Stimulated activated CD8-positive, alpha-beta memory T cell treated with anti-CD3 and anti-CD28 coated beads, Interleukin-4, amount 100 ng/mL, for 24 hours (primary cell): Measurements from ENCODE around the gene NSF.
"Not testable (repeated sequence)": the region's sequence is repeated elsewhere in the genome, so short reads cannot be mapped to it uniquely, and the experiment has no call there.

Experiments used
- DNase-seq: peaks from one replicate; pipeline ENCODE4 v3.0.0-alpha.2; 2020; ENCODE audit warnings: low read depth

The NSF gene

GRCh38 chr17:46628753-46629436 is 38.4 kb downstream of the NSF start:
- DNase-seq: not testable (repeated sequence)

- DNase-seq: not testable (repeated sequence)
These were observed 41.7 kb downstream of the NSF start for GRCh38 chr17:46632146-46632545.

- DNase-seq: not testable (repeated sequence)
These were observed 44.4 kb downstream of the NSF start for GRCh38 chr17:46634844-46635243.

- not testable (repeated sequence) for DNase-seq
These were observed 51.6 kb downstream of the NSF start for GRCh38 chr17:46641861-46642656.

GRCh38 chr17:46647251-46647650 is 56.8 kb downstream of the NSF start:
- DNase-seq: not testable (repeated sequence)

GRCh38 chr17:46647688-46648278 is 57.3 kb downstream of the NSF start:
- not testable (repeated sequence) for DNase-seq

- DNase-seq: not testable (repeated sequence)
These were observed 58.8 kb downstream of the NSF start for GRCh38 chr17:46649246-46649645.

- not testable (repeated sequence) for DNase-seq
These were observed 61.7 kb downstream of the NSF start for GRCh38 chr17:46652024-46652643.

GRCh38 chr17:46658235-46658634 is 67.8 kb downstream of the NSF start:
- DNase-seq: not testable (repeated sequence)

- DNase-seq: not testable (repeated sequence)
These were observed 69.2 kb downstream of the NSF start for GRCh38 chr17:46659702-46660101.

- not testable (repeated sequence) for DNase-seq
These were observed 72.7 kb downstream of the NSF start for GRCh38 chr17:46663123-46663522.

GRCh38 chr17:46663552-46663951 is 73.1 kb downstream of the NSF start:
- DNase-seq: not testable (repeated sequence)

GRCh38 chr17:46665969-46666368 is 75.5 kb downstream of the NSF start:
- DNase-seq: not testable (repeated sequence)

- DNase-seq: not testable (repeated sequence)
These were observed 80.3 kb downstream of the NSF start for GRCh38 chr17:46670789-46671188.

GRCh38 chr17:46672777-46673176 is 82.3 kb downstream of the NSF start:
- DNase-seq: not testable (repeated sequence)

GRCh38 chr17:46677819-46678218 is 87.3 kb downstream of the NSF start:
- not testable (repeated sequence) for DNase-seq

- not testable (repeated sequence) for DNase-seq
These were observed 93.2 kb downstream of the NSF start for GRCh38 chr17:46683653-46684052.

- DNase-seq: not testable (repeated sequence)
These were observed 94.8 kb downstream of the NSF start for GRCh38 chr17:46685284-46685683.

- DNase-seq: not testable (repeated sequence)
These were observed 101.7 kb downstream of the NSF start for GRCh38 chr17:46692196-46692595.

- DNase-seq: not testable (repeated sequence)
These were observed 102.8 kb downstream of the NSF start for GRCh38 chr17:46693283-46693682.

- not testable (repeated sequence) for DNase-seq
These were observed 106.1 kb downstream of the NSF start for GRCh38 chr17:46696522-46696921.

GRCh38 chr17:46699014-46699413 is 108.5 kb downstream of the NSF start:
- DNase-seq: not testable (repeated sequence)
